Activated T-helper 1 cell treated with anti-CD3 and anti-CD28 coated beads, Interleukin-12 subunit alpha, Interleukin-12 subunit beta, Interleukin-2, Interleukin-4 antibody, amounts not matched to agents 30 ng/mL and 10 ng/mL and 1 ng/mL, durations not matched to agents 14 hours and 24 hours and 36 hours (primary cell): ENCODE results near the gene OTOG. TPM values are rescaled to one million over a fixed set of nuclear protein-coding genes. Genes with fewer than 3 reads are reported as not detected.

Experiments used
- DNase-seq: peaks from one replicate; pipeline ENCODE4 v3.0.0; 2021; ENCODE audit warnings: low spot score
- H3K27ac Mint-ChIP-seq: one replicate; pipeline ENCODE4 v1.8.0; 2021; ENCODE audit warnings: mild to moderate bottlenecking, mixed read lengths
- H3K27me3 Mint-ChIP-seq: one replicate; pipeline ENCODE4 v1.8.0; 2022; ENCODE audit warnings: mild to moderate bottlenecking, moderate library complexity, mixed read lengths; ENCODE audit not compliant: insufficient read depth
- H3K36me3 Mint-ChIP-seq: one replicate; pipeline ENCODE4 v1.8.0; 2021; ENCODE audit warnings: low read depth, mixed read lengths
- H3K4me1 Mint-ChIP-seq: one replicate; pipeline ENCODE4 v1.8.0; 2021; ENCODE audit warnings: low read depth, mixed read lengths
- H3K4me3 Mint-ChIP-seq: one replicate; pipeline ENCODE4 v1.8.0; 2021; ENCODE audit warnings: mild to moderate bottlenecking, moderate library complexity, mixed read lengths
- H3K9me3 Mint-ChIP-seq: one replicate; pipeline ENCODE4 v1.8.0; 2021; ENCODE audit warnings: mixed read lengths
- intact Hi-C: fragments of 100-400 bp; cut with micrococcal nuclease; formaldehyde crosslinking; loops from one replicate; pipeline ENCODE4 v1.15.1; 2024
- total RNA-seq: library from RNA; stranded (reverse); gene quantifications from 2 replicates; pipeline ENCODE4 v1.2.3, GENCODE V29; 2022

Gene OTOG, protein sequence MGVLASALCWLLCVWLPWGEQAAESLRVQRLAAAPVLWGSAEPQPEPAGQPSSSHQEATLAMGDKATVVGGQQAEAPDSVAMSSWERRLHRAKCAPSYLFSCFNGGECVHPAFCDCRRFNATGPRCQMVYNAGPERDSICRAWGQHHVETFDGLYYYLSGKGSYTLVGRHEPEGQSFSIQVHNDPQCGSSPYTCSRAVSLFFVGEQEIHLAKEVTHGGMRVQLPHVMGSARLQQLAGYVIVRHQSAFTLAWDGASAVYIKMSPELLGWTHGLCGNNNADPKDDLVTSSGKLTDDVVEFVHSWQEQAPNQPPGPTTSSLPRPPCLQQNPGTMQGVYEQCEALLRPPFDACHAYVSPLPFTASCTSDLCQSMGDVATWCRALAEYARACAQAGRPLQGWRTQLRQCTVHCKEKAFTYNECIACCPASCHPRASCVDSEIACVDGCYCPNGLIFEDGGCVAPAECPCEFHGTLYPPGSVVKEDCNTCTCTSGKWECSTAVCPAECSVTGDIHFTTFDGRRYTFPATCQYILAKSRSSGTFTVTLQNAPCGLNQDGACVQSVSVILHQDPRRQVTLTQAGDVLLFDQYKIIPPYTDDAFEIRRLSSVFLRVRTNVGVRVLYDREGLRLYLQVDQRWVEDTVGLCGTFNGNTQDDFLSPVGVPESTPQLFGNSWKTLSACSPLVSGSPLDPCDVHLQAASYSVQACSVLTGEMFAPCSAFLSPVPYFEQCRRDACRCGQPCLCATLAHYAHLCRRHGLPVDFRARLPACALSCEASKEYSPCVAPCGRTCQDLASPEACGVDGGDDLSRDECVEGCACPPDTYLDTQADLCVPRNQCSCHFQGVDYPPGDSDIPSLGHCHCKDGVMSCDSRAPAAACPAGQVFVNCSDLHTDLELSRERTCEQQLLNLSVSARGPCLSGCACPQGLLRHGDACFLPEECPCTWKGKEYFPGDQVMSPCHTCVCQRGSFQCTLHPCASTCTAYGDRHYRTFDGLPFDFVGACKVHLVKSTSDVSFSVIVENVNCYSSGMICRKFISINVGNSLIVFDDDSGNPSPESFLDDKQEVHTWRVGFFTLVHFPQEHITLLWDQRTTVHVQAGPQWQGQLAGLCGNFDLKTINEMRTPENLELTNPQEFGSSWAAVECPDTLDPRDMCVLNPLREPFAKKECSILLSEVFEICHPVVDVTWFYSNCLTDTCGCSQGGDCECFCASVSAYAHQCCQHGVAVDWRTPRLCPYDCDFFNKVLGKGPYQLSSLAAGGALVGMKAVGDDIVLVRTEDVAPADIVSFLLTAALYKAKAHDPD (N-terminal part only)
- not detected in 2 replicates for total RNA-seq

DNA sequence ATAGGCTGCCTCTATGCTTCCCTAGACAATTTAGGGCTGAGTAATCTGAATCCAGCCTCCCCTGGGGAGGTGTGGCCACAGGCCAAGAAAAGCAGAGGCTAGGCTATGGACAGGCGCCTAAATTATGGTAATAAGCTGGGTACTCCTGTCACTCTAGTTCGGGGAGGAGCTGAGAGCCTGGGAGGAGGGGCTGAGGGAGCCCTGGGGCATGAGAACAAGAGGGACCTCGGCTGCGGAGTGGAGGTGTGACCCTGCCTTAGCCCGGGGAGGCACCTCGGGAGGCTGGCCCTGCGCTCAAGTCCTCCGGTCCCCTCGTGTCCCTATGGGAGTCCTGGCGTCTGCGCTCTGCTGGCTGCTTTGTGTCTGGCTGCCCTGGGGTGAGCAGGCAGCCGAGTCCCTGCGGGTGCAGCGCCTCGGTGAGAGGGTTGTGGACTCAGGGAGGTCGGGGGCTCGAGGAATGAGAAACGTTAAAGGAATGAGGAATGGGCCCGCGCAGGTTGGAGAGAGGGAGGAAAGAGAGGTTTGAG lies at the start of gene OTOG:
TSS of gene OTOG (plus strand) at position 209 of the 527 bp plus-strand sequence. CDS start at position 323, 114 bp downstream.
- no peaks in the 10 kb centered on the region for H3K9me3 Mint-ChIP-seq
- H3K4me3 Mint-ChIP-seq: no peak within 1 kb of the TSS
- no peak for DNase-seq
- H3K27me3 Mint-ChIP-seq: peaks cover 37% of the 10 kb centered on the region
- H3K36me3 Mint-ChIP-seq: no peaks in the 10 kb centered on the region
- no peak within 1 kb of the TSS for H3K27ac Mint-ChIP-seq
- peaks cover 5% of the 10 kb centered on the region for H3K4me1 Mint-ChIP-seq
- intact Hi-C loops: no loop called here

GRCh38 chr11:17498058-17498457 lies 49.0 kb upstream of the OTOG start:
- Mint-ChIP-seq H3K4me3 (no peak overlapping the region), H3K27ac (no peak overlapping the region)

GRCh38 chr11:17498475-17498874 lies 48.6 kb upstream of the OTOG start:
- Mint-ChIP-seq H3K4me3 (no peak overlapping the region), H3K4me1 (no peaks in the 10 kb centered on the region), H3K36me3 (no peaks in the 10 kb centered on the region), H3K27ac (no peak overlapping the region), H3K27me3 (peaks cover 13% of the 10 kb centered on the region), H3K9me3 (no peaks in the 10 kb centered on the region)
- intact Hi-C loops: no loop called here
- no peak for DNase-seq

More at GRCh38 chr11:17498058-17498457, 49.0 kb upstream of the OTOG start:
- H3K27me3 Mint-ChIP-seq: peaks cover 12% of the 10 kb centered on the region
- H3K9me3 Mint-ChIP-seq: no peaks in the 10 kb centered on the region
- H3K36me3 Mint-ChIP-seq: no peaks in the 10 kb centered on the region
- intact Hi-C loops: no loop called here
- no peak for DNase-seq
- H3K4me1 Mint-ChIP-seq: no peaks in the 10 kb centered on the region

- Mint-ChIP-seq H3K27ac (no peak overlapping the region), H3K36me3 (no peaks in the 10 kb centered on the region), H3K4me3 (no peak overlapping the region), H3K9me3 (no peaks in the 10 kb centered on the region), H3K27me3 (peaks cover 21% of the 10 kb centered on the region), H3K4me1 (no peaks in the 10 kb centered on the region)
- no peak for DNase-seq
- intact Hi-C loops: loop anchor here (5.0 to 10.0 kb wide), 3 partner anchors 426 to 713 kb away; partner anchors contain the start of gene RPS13
These were observed 46.4 kb upstream of the OTOG start for GRCh38 chr11:17500673-17501072.

GRCh38 chr11:17502630-17503029 lies 44.4 kb upstream of the OTOG start:
- no peak for DNase-seq
- intact Hi-C loops: loop anchor here (5.0 to 10.0 kb wide), 3 partner anchors 428 to 715 kb away; partner anchors contain the start of gene RPS13
- H3K4me3 Mint-ChIP-seq: no peak overlapping the region
- peaks cover 17% of the 10 kb centered on the region for H3K27me3 Mint-ChIP-seq
- H3K36me3 Mint-ChIP-seq: no peaks in the 10 kb centered on the region
- no peaks in the 10 kb centered on the region for H3K9me3 Mint-ChIP-seq
- no peak overlapping the region for H3K27ac Mint-ChIP-seq
- no peaks in the 10 kb centered on the region for H3K4me1 Mint-ChIP-seq

DNA sequence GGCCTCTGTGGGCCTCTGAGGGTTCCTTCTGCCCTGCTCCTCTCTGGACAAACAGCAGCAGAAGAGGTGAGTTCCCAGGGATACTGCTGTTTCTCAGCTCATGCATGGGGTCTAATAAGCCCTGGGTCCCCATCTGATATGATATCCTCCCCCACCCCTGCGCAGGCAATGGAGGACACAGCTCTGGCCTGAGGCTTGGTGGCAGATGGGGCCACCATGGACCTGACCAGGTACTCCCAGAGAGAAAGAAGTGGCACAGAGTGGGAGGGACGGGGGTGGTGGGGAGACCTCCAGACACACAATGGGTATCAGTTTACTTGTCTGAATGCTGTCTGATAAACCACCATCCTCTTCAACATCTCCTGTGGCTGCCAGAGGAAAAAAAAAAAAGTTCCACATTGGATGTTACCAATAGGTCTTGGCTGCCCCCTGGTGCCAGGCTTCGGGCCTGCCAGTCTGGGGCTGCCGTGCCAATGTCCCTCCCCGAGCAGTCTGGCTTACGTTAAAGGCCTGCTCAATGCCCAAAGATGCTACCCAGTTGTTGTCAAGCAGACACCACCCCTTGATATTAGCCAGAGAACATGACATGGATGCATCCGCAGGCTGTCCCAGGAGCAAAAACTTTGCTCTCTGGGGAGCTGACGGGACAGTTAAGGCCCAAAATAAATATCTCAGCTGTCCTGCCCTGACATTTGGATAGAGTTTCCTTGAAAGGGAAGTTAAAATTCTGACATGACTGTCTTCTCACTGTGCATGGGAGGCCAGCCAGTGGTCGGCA lies 42.5 kb upstream of the OTOG start:
- DNase-seq: peak; percentile 68
- Mint-ChIP-seq H3K4me3 (no peak overlapping the region), H3K27me3 (peaks cover 11% of the 10 kb centered on the region), H3K4me1 (no peaks in the 10 kb centered on the region), H3K9me3 (no peaks in the 10 kb centered on the region), H3K27ac (no peak overlapping the region), H3K36me3 (no peaks in the 10 kb centered on the region)
- intact Hi-C loops: loop anchor here (1.0 to 10.0 kb wide), 7 partner anchors 120 to 717 kb away; partner anchors contain the start of gene RPS13

DNA sequence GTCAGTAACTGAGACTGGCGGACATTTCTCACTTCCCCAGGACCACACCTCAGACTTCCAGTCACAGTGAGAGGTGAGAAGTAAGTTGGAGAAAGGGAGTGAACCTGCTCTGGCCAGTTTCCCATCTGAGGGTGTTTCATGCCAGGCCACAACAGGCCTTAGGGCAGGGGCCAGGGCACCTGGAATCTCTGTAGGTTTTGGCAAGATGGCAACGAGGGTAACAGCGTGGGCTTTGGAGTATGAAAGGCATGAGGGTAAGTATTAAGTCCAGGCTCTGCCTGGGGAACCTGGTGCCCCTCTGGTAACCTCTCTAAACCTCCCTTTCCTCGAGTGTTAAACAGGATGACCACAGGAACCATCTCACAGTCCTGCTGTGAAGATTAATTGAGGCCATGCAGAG lies 41.9 kb upstream of the OTOG start:
- intact Hi-C loops: loop anchor here (2.0 to 10.0 kb wide), 2 partner anchors 430 to 570 kb away; partner anchors contain the start of gene RPS13
- no peak for DNase-seq
- no peak overlapping the region for H3K4me3 Mint-ChIP-seq
- no peaks in the 10 kb centered on the region for H3K9me3 Mint-ChIP-seq
- no peak overlapping the region for H3K27ac Mint-ChIP-seq
- H3K4me1 Mint-ChIP-seq: no peaks in the 10 kb centered on the region
- no peaks in the 10 kb centered on the region for H3K36me3 Mint-ChIP-seq
- peaks cover 11% of the 10 kb centered on the region for H3K27me3 Mint-ChIP-seq

DNA sequence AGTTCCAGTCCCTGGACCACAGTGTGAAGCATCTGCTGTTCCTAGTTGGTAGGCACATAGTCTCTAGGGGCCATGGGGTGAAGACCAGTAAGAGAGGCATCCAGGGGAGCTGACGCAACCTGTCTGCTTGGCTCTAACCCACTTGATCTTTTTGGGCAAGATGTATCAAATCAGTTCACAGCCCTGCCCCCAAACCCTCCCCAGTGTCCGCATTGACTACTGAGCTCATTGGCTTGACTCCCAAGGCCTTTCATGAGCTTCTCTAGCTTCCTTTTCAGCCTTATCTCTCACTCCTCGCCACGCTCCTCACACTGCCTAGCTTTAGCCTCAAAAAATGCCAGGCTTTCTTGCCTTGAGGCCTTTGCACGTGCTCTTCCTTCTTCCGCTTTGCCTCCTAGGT lies 40.7 kb upstream of the OTOG start:
- no peaks in the 10 kb centered on the region for H3K36me3 Mint-ChIP-seq
- no peaks in the 10 kb centered on the region for H3K9me3 Mint-ChIP-seq
- no peaks in the 10 kb centered on the region for H3K4me1 Mint-ChIP-seq
- H3K27me3 Mint-ChIP-seq: peaks cover 15% of the 10 kb centered on the region
- intact Hi-C loops: loop anchor here (10.0 kb wide), 1 partner anchor 432 kb away; the partner anchor contains the start of gene RPS13
- no peak for DNase-seq
- no peak overlapping the region for H3K4me3 Mint-ChIP-seq
- no peak overlapping the region for H3K27ac Mint-ChIP-seq

- Mint-ChIP-seq H3K27ac (no peak overlapping the region), H3K27me3 (peaks cover 17% of the 10 kb centered on the region), H3K36me3 (no peaks in the 10 kb centered on the region), H3K9me3 (no peaks in the 10 kb centered on the region), H3K4me3 (no peak overlapping the region), H3K4me1 (no peaks in the 10 kb centered on the region)
- no peak for DNase-seq
- intact Hi-C loops: loop anchor here (10.0 kb wide), 1 partner anchor 432 kb away; the partner anchor contains the start of gene RPS13
These were observed 40.1 kb upstream of the OTOG start for GRCh38 chr11:17506942-17507341.

GRCh38 chr11:17507773-17508172 lies 39.3 kb upstream of the OTOG start:
- peaks cover 17% of the 10 kb centered on the region for H3K27me3 Mint-ChIP-seq
- no peaks in the 10 kb centered on the region for H3K36me3 Mint-ChIP-seq
- intact Hi-C loops: loop anchor here (10.0 kb wide), 1 partner anchor 433 kb away; the partner anchor contains the start of gene RPS13
- H3K4me1 Mint-ChIP-seq: no peaks in the 10 kb centered on the region
- no peak overlapping the region for H3K27ac Mint-ChIP-seq
- DNase-seq: no peak
- H3K4me3 Mint-ChIP-seq: no peak overlapping the region
- no peaks in the 10 kb centered on the region for H3K9me3 Mint-ChIP-seq

DNA sequence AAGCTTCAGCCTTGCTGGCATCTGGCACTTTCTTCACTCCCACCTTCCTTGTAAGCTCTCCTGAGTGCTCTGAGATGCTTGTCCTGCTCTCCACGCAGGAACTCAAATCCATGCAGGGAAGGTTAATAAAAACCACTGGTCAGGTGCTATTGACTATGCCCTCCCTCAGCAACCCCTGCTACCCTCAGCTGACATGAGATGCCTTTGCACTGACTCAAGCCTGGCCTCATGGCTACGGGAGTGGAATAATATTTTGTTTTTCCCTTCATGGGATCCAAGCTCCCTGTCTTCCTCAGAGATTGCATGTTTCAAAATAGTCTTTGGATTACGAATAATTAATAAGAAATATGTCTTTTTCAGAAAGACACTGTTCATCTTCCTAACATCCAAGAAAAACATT lies 38.8 kb upstream of the OTOG start:
- Mint-ChIP-seq H3K27ac (no peak overlapping the region), H3K4me1 (no peaks in the 10 kb centered on the region), H3K36me3 (no peaks in the 10 kb centered on the region), H3K4me3 (no peak overlapping the region), H3K9me3 (no peaks in the 10 kb centered on the region), H3K27me3 (peaks cover 20% of the 10 kb centered on the region)
- intact Hi-C loops: loop anchor here (10.0 kb wide), 1 partner anchor 434 kb away; the partner anchor contains the start of gene RPS13
- DNase-seq: no peak
